ENCODE data around the gene FRMD8. TPM values are rescaled to one million over a fixed set of nuclear protein-coding genes. Genes with fewer than 3 reads are reported as not detected.
A peak's percentile ranks its signal among the peaks of the same experiment; 100 is the strongest.

Gene FRMD8
- total and polyA plus RNA-seq, 9 of the 15 experiments (the other 6 are each of a cell fraction or from before 2014, with no cell fraction given): 4.5 to 54.5 (median 15.8) TPM

DNA sequence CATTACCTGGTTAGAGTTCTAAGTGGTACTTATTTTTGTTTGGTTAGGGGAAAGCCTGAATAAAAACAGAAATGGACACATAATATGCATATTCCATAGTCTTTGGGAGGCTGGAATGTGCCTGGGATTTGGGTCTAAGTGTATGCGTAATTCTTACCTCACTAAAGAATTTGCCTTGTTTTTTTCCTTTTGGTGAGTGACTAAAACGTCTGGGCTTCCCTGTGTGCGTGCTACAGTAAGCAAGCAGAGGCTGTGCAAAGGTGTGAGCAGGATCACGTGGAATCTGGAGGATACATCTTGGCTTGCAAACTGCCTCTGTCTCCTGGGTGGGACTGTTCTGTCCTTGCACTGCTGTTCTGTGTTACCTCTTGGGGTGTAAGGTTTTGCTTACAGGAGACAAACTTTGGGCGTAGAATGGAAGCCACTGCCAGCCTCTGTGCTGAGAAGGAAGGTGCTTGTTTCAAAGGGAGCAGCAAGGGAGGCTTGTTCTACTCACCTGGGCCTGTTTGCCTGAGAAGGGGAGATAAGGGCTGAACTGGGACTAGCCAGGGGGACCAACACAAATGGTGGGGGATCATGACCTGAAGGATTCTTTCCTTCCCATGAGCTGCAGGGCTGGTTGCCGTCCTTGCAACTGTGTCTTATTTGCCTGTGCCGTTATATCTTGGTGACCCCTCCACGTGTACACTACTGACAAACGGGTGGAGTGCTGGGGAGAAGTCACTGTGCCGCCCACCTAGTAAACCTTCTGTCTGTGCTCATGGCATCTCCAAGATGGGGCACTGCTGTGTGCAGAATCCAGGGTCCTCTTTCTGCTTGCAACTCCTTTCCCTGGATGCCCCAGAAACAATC lies 40.6 kb downstream of the FRMD8 start (continued):
- TF ChIP-seq, protein P1, sequence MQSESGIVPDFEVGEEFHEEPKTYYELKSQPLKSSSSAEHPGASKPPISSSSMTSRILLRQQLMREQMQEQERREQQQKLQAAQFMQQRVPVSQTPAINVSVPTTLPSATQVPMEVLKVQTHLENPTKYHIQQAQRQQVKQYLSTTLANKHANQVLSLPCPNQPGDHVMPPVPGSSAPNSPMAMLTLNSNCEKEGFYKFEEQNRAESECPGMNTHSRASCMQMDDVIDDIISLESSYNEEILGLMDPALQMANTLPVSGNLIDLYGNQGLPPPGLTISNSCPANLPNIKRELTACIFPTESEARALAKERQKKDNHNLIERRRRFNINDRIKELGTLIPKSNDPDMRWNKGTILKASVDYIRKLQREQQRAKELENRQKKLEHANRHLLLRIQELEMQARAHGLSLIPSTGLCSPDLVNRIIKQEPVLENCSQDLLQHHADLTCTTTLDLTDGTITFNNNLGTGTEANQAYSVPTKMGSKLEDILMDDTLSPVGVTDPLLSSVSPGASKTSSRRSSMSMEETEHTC (IDR thresholded peaks at IDR 0.05): no peak
- TF ChIP-seq GABPB1 (CRISPR knock-in tag; IDR thresholded peaks at IDR 0.05) (no peak), TAF9B (IDR thresholded peaks at IDR 0.05; ENCODE audit: partially characterized antibody) (no peak), ELF4 (CRISPR knock-in tag; IDR thresholded peaks at IDR 0.05) (no peak; the same call in none of the 2 replicates), ZNF232 (CRISPR knock-in tag; IDR thresholded peaks at IDR 0.05) (0 out of 2 replicates have a peak, but pooled peaks have one; percentile 30), ZNF384 (IDR thresholded peaks at IDR 0.05; ENCODE audit: low read depth, low read length) (no peak; the same call in 1 of the 2 replicates), ZNF551 (CRISPR knock-in tag; IDR thresholded peaks at IDR 0.05) (peak; percentile 92), ETV5 (CRISPR knock-in tag; IDR thresholded peaks at IDR 0.05; ENCODE audit: low read depth) (no peak), TCFL5 (CRISPR knock-in tag; conservative IDR thresholded peaks at IDR 0.05) (peak; percentile 35; the same call in 1 of the 2 replicates), TCF7 (IDR thresholded peaks at IDR 0.05; ENCODE audit: borderline replicate concordance) (no peak), NFATC3 (IDR thresholded peaks at IDR 0.05) (peak; percentile 24; the same call in 1 of the 2 replicates), SUPT5H (IDR thresholded peaks at IDR 0.05) (peak; percentile 91)
- TF ChIP-seq, protein P2, sequence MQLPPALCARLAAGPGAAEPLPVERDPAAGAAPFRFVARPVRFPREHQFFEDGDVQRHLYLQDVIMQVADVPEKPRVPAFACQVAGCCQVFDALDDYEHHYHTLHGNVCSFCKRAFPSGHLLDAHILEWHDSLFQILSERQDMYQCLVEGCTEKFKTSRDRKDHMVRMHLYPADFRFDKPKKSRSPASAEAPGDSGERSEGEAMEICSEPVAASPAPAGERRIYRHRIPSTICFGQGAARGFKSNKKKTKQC (CRISPR knock-in tag; IDR thresholded peaks at IDR 0.05): no peak
- TF ChIP-seq, protein P3, sequence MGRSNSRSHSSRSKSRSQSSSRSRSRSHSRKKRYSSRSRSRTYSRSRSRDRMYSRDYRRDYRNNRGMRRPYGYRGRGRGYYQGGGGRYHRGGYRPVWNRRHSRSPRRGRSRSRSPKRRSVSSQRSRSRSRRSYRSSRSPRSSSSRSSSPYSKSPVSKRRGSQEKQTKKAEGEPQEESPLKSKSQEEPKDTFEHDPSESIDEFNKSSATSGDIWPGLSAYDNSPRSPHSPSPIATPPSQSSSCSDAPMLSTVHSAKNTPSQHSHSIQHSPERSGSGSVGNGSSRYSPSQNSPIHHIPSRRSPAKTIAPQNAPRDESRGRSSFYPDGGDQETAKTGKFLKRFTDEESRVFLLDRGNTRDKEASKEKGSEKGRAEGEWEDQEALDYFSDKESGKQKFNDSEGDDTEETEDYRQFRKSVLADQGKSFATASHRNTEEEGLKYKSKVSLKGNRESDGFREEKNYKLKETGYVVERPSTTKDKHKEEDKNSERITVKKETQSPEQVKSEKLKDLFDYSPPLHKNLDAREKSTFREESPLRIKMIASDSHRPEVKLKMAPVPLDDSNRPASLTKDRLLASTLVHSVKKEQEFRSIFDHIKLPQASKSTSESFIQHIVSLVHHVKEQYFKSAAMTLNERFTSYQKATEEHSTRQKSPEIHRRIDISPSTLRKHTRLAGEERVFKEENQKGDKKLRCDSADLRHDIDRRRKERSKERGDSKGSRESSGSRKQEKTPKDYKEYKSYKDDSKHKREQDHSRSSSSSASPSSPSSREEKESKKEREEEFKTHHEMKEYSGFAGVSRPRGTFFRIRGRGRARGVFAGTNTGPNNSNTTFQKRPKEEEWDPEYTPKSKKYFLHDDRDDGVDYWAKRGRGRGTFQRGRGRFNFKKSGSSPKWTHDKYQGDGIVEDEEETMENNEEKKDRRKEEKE (IDR thresholded peaks at IDR 0.05; ENCODE audit: borderline replicate concordance in 1 of 2, control insufficient read depth in 1 of 2, low read depth in 2 of 2, low read length in 1 of 2): peak; percentile 60 to 87; a peak in 3 of 4 replicates
- TF ChIP-seq, protein P4, sequence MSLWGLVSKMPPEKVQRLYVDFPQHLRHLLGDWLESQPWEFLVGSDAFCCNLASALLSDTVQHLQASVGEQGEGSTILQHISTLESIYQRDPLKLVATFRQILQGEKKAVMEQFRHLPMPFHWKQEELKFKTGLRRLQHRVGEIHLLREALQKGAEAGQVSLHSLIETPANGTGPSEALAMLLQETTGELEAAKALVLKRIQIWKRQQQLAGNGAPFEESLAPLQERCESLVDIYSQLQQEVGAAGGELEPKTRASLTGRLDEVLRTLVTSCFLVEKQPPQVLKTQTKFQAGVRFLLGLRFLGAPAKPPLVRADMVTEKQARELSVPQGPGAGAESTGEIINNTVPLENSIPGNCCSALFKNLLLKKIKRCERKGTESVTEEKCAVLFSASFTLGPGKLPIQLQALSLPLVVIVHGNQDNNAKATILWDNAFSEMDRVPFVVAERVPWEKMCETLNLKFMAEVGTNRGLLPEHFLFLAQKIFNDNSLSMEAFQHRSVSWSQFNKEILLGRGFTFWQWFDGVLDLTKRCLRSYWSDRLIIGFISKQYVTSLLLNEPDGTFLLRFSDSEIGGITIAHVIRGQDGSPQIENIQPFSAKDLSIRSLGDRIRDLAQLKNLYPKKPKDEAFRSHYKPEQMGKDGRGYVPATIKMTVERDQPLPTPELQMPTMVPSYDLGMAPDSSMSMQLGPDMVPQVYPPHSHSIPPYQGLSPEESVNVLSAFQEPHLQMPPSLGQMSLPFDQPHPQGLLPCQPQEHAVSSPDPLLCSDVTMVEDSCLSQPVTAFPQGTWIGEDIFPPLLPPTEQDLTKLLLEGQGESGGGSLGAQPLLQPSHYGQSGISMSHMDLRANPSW (CRISPR knock-in tag; IDR thresholded peaks at IDR 0.05): no peak
- TF ChIP-seq, protein P5, sequence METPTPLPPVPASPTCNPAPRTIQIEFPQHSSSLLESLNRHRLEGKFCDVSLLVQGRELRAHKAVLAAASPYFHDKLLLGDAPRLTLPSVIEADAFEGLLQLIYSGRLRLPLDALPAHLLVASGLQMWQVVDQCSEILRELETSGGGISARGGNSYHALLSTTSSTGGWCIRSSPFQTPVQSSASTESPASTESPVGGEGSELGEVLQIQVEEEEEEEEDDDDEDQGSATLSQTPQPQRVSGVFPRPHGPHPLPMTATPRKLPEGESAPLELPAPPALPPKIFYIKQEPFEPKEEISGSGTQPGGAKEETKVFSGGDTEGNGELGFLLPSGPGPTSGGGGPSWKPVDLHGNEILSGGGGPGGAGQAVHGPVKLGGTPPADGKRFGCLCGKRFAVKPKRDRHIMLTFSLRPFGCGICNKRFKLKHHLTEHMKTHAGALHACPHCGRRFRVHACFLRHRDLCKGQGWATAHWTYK (CRISPR knock-in tag; IDR thresholded peaks at IDR 0.05): peak; percentile 80

All from K562 (cell line).